Measurements from ENCODE around the gene LZTR1.

The LZTR1 gene

GRCh38 chr22:20951151-20951931, 30.8 kb upstream of the LZTR1 start:
- DNase-seq (ENCODE audit: low read depth), result no peak

- no peak for DNase-seq (ENCODE audit: low read depth)
These were observed 30.1 kb upstream of the LZTR1 start for GRCh38 chr22:20951932-20952380.

GRCh38 chr22:20952544-20953341, 29.4 kb upstream of the LZTR1 start:
- DNase-seq (ENCODE audit: low read depth), result no peak

- DNase-seq (ENCODE audit: low read depth), result no peak
These were observed 28.8 kb upstream of the LZTR1 start for GRCh38 chr22:20953342-20953608.

GRCh38 chr22:20953668-20954500, 28.2 kb upstream of the LZTR1 start:
- no peak for DNase-seq (ENCODE audit: low read depth)

- DNase-seq (ENCODE audit: low read depth), result no peak
These were observed 26.5 kb upstream of the LZTR1 start for GRCh38 chr22:20955548-20955947.

- DNase-seq (ENCODE audit: low read depth), result no peak
These were observed 25.6 kb upstream of the LZTR1 start for GRCh38 chr22:20956258-20957101.

GRCh38 chr22:20957102-20957682, 24.9 kb upstream of the LZTR1 start:
- no peak for DNase-seq (ENCODE audit: low read depth)

GRCh38 chr22:20957683-20958431, 24.2 kb upstream of the LZTR1 start:
- DNase-seq (ENCODE audit: low read depth), result no peak

GRCh38 chr22:20959578-20960461, 22.3 kb upstream of the LZTR1 start:
- DNase-seq (ENCODE audit: low read depth), result no peak

GRCh38 chr22:20960609-20961008, 21.5 kb upstream of the LZTR1 start:
- no peak for DNase-seq (ENCODE audit: low read depth)

GRCh38 chr22:20962491-20962945, 19.6 kb upstream of the LZTR1 start:
- no peak for DNase-seq (ENCODE audit: low read depth)

- DNase-seq (ENCODE audit: low read depth), result no peak
These were observed 18.7 kb upstream of the LZTR1 start for GRCh38 chr22:20963201-20964052.

- DNase-seq (ENCODE audit: low read depth), result no peak
These were observed 17.9 kb upstream of the LZTR1 start for GRCh38 chr22:20964090-20964798.

GRCh38 chr22:20964799-20965103, 17.3 kb upstream of the LZTR1 start:
- no peak for DNase-seq (ENCODE audit: low read depth)

GRCh38 chr22:20965104-20965887, 16.8 kb upstream of the LZTR1 start:
- no peak for DNase-seq (ENCODE audit: low read depth)
